ENCODE results near the gene ZNF354C. TPM values are rescaled to one million over a fixed set of nuclear protein-coding genes. Genes with fewer than 3 reads are reported as not detected.

ZNF354C gene
- total RNA-seq, 2 experiments from 2014 or later: not detected

DNA sequence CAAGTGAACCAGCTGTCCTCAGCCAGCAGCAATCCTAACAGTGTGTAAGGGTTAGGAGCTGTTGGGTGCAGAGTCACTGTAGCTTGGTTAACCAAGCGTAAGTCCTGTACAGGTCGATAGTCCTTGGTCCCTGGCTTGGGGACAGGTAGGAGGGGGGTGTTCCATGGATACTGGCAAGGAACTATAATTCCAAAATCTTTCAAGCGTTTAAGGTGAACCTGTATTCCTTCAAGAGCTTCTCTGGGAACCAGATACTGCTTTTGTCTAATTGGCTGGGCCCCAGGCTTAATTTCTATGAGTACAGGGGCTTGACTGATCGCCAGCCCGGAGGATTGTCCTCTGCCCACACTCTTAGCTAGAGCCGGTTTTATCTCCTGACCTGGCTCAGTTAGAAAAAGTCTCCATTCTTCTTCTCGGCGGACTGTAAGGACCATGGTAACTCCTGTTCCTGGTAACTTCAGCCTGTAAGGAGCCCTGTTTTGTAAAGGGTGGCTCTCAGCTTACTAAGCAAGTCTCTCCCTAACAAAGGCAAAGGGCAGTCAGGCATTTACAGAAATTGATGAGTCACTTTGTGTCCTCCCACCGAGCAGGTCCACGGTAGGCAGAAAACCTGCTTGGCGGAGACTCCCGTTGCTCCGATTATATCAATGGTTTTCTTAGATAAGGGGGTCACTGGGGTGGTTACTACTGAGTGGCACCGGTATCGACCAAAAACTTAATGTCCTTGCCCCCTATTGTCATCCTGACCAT, 6.0 kb upstream of the ZNF354C start:
- no TSS peak for BruUV-seq (replicated peaks)
- H3K79me2 ChIP-seq (ENCODE audit: insufficient read depth, low read depth, low read length): no peaks in the 10 kb centered on the region

DNA sequence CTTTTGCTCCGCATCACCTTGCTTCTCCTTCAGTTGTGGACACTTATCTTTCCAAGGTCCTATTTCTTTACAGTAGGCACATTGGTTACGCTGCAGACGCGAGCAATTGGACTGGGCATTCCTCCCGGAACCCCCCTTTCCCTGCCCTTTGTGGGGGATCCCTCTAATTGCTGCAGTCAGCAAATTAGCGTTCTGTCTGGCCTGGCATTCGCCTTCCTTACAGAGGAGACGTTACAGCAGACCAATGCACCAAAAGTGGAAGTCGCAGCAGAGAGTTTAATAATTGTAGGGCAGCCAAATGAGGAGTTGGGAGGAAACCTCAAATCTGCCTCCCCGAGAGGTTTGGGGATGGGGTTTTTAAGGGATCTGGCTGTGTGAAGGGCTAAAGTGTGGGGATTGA, 5.3 kb upstream of the ZNF354C start:
- no peak overlapping the region for H3K4me2 ChIP-seq (ENCODE audit: low read length)
- H3K9me3 ChIP-seq (ENCODE audit: low read length): no peaks in the 10 kb centered on the region
- ChIA-PET CTCF (ENCODE audit: unreplicated experiment) (no interaction called here), POLR2A (no interaction called here)
- H4K20me1 ChIP-seq (ENCODE audit: insufficient read depth, low read length): no peaks in the 10 kb centered on the region
- no peak for DNase-seq (ENCODE audit: low spot score)
- H3K79me2 ChIP-seq (ENCODE audit: insufficient read depth, low read depth, low read length): no peaks in the 10 kb centered on the region
- no TSS peak for BruUV-seq (replicated peaks)
- no peaks in the 10 kb centered on the region for H3K9me2 ChIP-seq (ENCODE audit: insufficient read depth, low read length)
- no peaks in the 10 kb centered on the region for H3K4me1 ChIP-seq (ENCODE audit: insufficient read depth, low read length, poor library complexity, severe bottlenecking)
- intact Hi-C loops (cut with micrococcal nuclease; ENCODE audit: unreplicated experiment): no loop called here
- H3K27ac ChIP-seq (ENCODE audit: low read depth, low read length, poor library complexity, severe bottlenecking): no peak overlapping the region
- H3K4me3 ChIP-seq (ENCODE audit: low read depth, low read length, poor library complexity, severe bottlenecking): no peak overlapping the region
- TF ChIP-seq, protein P1, sequence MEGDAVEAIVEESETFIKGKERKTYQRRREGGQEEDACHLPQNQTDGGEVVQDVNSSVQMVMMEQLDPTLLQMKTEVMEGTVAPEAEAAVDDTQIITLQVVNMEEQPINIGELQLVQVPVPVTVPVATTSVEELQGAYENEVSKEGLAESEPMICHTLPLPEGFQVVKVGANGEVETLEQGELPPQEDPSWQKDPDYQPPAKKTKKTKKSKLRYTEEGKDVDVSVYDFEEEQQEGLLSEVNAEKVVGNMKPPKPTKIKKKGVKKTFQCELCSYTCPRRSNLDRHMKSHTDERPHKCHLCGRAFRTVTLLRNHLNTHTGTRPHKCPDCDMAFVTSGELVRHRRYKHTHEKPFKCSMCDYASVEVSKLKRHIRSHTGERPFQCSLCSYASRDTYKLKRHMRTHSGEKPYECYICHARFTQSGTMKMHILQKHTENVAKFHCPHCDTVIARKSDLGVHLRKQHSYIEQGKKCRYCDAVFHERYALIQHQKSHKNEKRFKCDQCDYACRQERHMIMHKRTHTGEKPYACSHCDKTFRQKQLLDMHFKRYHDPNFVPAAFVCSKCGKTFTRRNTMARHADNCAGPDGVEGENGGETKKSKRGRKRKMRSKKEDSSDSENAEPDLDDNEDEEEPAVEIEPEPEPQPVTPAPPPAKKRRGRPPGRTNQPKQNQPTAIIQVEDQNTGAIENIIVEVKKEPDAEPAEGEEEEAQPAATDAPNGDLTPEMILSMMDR (conservative IDR thresholded peaks at IDR 0.05; ENCODE audit: low read length): no peak
- TF ChIP-seq EZH2phosphoT487 (IDR thresholded peaks at IDR 0.05; ENCODE audit: borderline replicate concordance, low read depth, low read length): no peak
- no peak overlapping the region for H2AFZ ChIP-seq (ENCODE audit: low read length)
- H3K36me3 ChIP-seq (ENCODE audit: insufficient read depth, low read length): no peaks in the 10 kb centered on the region

More for the DNA sequence above, 6.0 kb upstream of the ZNF354C start:
- Histone ChIP-seq H3K27ac (ENCODE audit: low read depth, low read length, poor library complexity, severe bottlenecking) (no peak overlapping the region), H2AFZ (ENCODE audit: low read length) (no peak overlapping the region), H3K36me3 (ENCODE audit: insufficient read depth, low read length) (no peaks in the 10 kb centered on the region), H3K4me1 (ENCODE audit: insufficient read depth, low read length, poor library complexity, severe bottlenecking) (no peaks in the 10 kb centered on the region), H3K9me2 (ENCODE audit: insufficient read depth, low read length) (no peaks in the 10 kb centered on the region), H3K9me3 (ENCODE audit: low read length) (no peaks in the 10 kb centered on the region), H4K20me1 (ENCODE audit: insufficient read depth, low read length) (no peaks in the 10 kb centered on the region), H3K4me3 (ENCODE audit: low read depth, low read length, poor library complexity, severe bottlenecking) (no peak overlapping the region), H3K4me2 (ENCODE audit: low read length) (no peak overlapping the region)
- intact Hi-C loops (cut with micrococcal nuclease; ENCODE audit: unreplicated experiment): no loop called here
- TF ChIP-seq, protein P1 (conservative IDR thresholded peaks at IDR 0.05; ENCODE audit: low read length): no peak
- no peak for TF ChIP-seq EZH2phosphoT487 (IDR thresholded peaks at IDR 0.05; ENCODE audit: borderline replicate concordance, low read depth, low read length)
- no peak for DNase-seq (ENCODE audit: low spot score)
- ChIA-PET CTCF (ENCODE audit: unreplicated experiment) (no interaction called here), POLR2A (no interaction called here)

DNA sequence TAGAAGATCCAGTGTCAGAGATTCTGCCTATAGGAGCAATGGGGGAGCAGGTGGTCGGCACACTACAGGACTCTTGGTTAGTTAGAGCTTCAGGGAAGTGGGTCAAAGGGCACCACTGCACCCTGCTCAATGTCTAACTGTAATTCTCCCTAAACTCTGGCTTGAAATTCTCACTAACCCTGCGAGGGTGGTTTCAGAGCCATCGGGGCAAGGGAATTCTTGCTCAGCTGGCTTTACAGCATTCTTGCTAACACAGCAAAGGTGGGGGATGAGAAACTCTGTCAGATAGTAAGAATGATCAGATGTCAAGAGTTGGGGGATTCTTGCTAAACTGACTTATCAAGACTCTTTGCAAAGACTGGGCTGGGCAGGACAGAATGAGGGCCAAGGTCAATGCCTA, 4.7 kb upstream of the ZNF354C start:
- Histone ChIP-seq H3K9me2 (ENCODE audit: insufficient read depth, low read length) (no peaks in the 10 kb centered on the region), H3K36me3 (ENCODE audit: insufficient read depth, low read length) (no peaks in the 10 kb centered on the region), H4K20me1 (ENCODE audit: insufficient read depth, low read length) (no peaks in the 10 kb centered on the region), H3K79me2 (ENCODE audit: insufficient read depth, low read depth, low read length) (no peaks in the 10 kb centered on the region), H3K4me3 (ENCODE audit: low read depth, low read length, poor library complexity, severe bottlenecking) (no peak overlapping the region), H2AFZ (ENCODE audit: low read length) (no peak overlapping the region), H3K9me3 (ENCODE audit: low read length) (no peaks in the 10 kb centered on the region), H3K4me2 (ENCODE audit: low read length) (no peak overlapping the region), H3K4me1 (ENCODE audit: insufficient read depth, low read length, poor library complexity, severe bottlenecking) (no peaks in the 10 kb centered on the region), H3K27ac (ENCODE audit: low read depth, low read length, poor library complexity, severe bottlenecking) (no peak overlapping the region)
- BruUV-seq (replicated peaks): no TSS peak
- CTCF ChIA-PET (ENCODE audit: unreplicated experiment): no interaction called here
- intact Hi-C loops (cut with micrococcal nuclease; ENCODE audit: unreplicated experiment): no loop called here
- TF ChIP-seq EZH2phosphoT487 (IDR thresholded peaks at IDR 0.05; ENCODE audit: borderline replicate concordance, low read depth, low read length): no peak
- TF ChIP-seq, protein P1 (conservative IDR thresholded peaks at IDR 0.05; ENCODE audit: low read length): no peak
- POLR2A ChIA-PET: no interaction called here
- DNase-seq (ENCODE audit: low spot score): no peak
